Smooth muscle cell (in vitro differentiated cells): Measurements from ENCODE around the gene SORL1-AS1. TPM values are rescaled to one million over a fixed set of nuclear protein-coding genes. Genes with fewer than 3 reads are reported as not detected.

ENCODE experiments used
- DNase-seq: peaks from one replicate; lab custom pipeline; 2025; ENCODE audit not compliant: unreplicated experiment; lab: John Stamatoyannopoulos, UW
- H2AFZ ChIP-seq: fragments of 200-600 bp; sonication (generic); 2 replicates; pipeline ENCODE4 v1.6.0; 2016; ENCODE audit warnings: antibody characterized with exemption, low read depth, mild to moderate bottlenecking
- H3F3A ChIP-seq: fragments of 200-600 bp; sonication (generic); 2 replicates; pipeline ENCODE4 v1.6.0; 2017; ENCODE audit warnings: antibody characterized with exemption, low read depth
- H3K27ac ChIP-seq: fragments of 200-600 bp; sonication (generic); 2 replicates; pipeline ENCODE4 v1.5.1; 2016; ENCODE audit warnings: low read depth, mild to moderate bottlenecking
- H3K27me3 ChIP-seq: fragments of 200-600 bp; sonication (generic); 2 replicates; pipeline ENCODE4 v1.6.1; 2016; ENCODE audit warnings: low read depth, mild to moderate bottlenecking
- H3K36me3 ChIP-seq: fragments of 200-600 bp; sonication (generic); 2 replicates; pipeline ENCODE4 v1.5.1; 2016; ENCODE audit warnings: low read depth
- H3K4me1 ChIP-seq: fragments of 200-600 bp; sonication (generic); 2 replicates; pipeline ENCODE4 v1.5.1; 2016; ENCODE audit warnings: low read depth
- H3K4me2 ChIP-seq: fragments of 200-600 bp; sonication (generic); 2 replicates; pipeline ENCODE4 v1.6.0; 2016; ENCODE audit warnings: mild to moderate bottlenecking
- H3K4me3 ChIP-seq: fragments of 200-600 bp; sonication (generic); 2 replicates; pipeline ENCODE4 v1.5.1; 2016; ENCODE audit warnings: mild to moderate bottlenecking
- H3K79me2 ChIP-seq: fragments of 200-600 bp; sonication (generic); 2 replicates; pipeline ENCODE4 v1.6.0; 2016; ENCODE audit warnings: low read depth, mild to moderate bottlenecking
- H3K9ac ChIP-seq: fragments of 200-600 bp; sonication (generic); 2 replicates; pipeline ENCODE4 v1.6.0; 2016; ENCODE audit warnings: low read depth
- H3K9me3 ChIP-seq: fragments of 200-600 bp; sonication (generic); replicated peaks from 2 replicates; pipeline ENCODE4 v1.5.1; 2016; ENCODE audit warnings: low read depth
- H4K20me1 ChIP-seq: fragments of 200-600 bp; sonication (generic); 2 replicates; pipeline ENCODE4 v1.6.0; 2016; ENCODE audit warnings: low read depth
- WGBS: methylation state at CpG from one replicate; pipeline ENCODE4 v1.1.7; 2016; ENCODE audit warnings: low lambda C conversion rate; 5-methylcytosine and 5-hydroxymethylcytosine counted together
- polyA plus RNA-seq: library from polyadenylated mRNA; unstranded; fragments of >200 nt; fragmentation: Nextera tagmentation; extraction: Ambion mirVana; gene quantifications from 2 replicates; pipeline ENCODE4 v1.2.1, GENCODE V29; 2016
- total RNA-seq: library from RNA; depleted of rRNA; stranded (reverse); fragments of >200 nt; gene quantifications from 2 replicates; pipeline ENCODE4 v1.2.3, GENCODE V29; 2014
- TF ChIP-seq, protein P1 (sequence below): fragments of 200-600 bp; sonication (generic); IDR thresholded peaks from 2 replicates; pipeline ENCODE4 v1.5.1; 2017; ENCODE audit warnings: borderline replicate concordance, mild to moderate bottlenecking, antibody characterized with exemption; ENCODE audit not compliant: insufficient read depth, poor library complexity, severe bottlenecking

Gene SORL1-AS1

DNA sequence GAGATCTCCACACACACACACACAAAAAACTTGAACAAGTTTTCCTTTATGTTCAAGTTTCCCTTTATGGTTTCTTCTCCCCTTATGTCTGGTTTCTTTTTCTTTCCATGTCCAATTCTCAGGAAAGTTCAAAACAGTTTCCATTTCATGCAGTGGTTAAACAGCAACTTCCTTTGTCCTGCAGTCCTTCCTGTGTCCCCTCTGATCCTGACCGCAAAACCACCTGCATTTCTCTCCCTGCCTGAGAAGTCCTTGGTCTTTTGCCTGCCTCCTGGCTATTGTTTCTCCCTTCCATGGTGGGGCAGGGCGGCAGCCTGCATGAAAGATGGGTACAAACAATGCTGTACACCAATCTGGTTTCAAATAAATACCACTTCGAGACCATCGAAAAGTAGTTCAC is 58.9 kb downstream of the SORL1-AS1 start:
- no peaks in the 10 kb centered on the region for H3F3A ChIP-seq
- TF ChIP-seq, protein P1, sequence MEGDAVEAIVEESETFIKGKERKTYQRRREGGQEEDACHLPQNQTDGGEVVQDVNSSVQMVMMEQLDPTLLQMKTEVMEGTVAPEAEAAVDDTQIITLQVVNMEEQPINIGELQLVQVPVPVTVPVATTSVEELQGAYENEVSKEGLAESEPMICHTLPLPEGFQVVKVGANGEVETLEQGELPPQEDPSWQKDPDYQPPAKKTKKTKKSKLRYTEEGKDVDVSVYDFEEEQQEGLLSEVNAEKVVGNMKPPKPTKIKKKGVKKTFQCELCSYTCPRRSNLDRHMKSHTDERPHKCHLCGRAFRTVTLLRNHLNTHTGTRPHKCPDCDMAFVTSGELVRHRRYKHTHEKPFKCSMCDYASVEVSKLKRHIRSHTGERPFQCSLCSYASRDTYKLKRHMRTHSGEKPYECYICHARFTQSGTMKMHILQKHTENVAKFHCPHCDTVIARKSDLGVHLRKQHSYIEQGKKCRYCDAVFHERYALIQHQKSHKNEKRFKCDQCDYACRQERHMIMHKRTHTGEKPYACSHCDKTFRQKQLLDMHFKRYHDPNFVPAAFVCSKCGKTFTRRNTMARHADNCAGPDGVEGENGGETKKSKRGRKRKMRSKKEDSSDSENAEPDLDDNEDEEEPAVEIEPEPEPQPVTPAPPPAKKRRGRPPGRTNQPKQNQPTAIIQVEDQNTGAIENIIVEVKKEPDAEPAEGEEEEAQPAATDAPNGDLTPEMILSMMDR, result no peak

DNA sequence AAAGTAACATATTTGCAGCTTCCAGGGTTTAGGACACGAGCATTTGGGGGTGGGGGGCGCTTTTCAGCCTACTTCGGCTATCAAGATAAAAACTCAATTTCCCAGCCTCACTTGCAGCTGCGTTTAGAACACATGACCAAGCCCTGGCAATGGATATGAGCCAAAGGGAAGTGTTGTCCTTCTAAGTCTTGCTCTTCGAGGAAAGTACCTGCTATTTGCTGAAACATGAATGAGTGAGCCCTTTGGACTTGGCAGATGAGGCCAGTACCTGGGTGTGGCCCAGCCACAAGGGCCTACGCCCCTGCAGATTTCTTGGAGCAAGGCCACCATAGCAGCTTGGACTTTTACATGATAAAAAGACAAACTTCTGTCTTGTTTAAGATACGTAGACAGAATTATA is 60.9 kb downstream of the SORL1-AS1 start:
- Histone ChIP-seq H3K9me3 (no peaks in the 10 kb centered on the region), H3K4me3 (no peak overlapping the region), H3K79me2 (no peaks in the 10 kb centered on the region), H3K4me1 (no peaks in the 10 kb centered on the region), H2AFZ (no peak overlapping the region), H4K20me1 (no peaks in the 10 kb centered on the region), H3K4me2 (no peak overlapping the region), H3K27ac (no peak overlapping the region), H3K27me3 (no peaks in the 10 kb centered on the region), H3K9ac (no peak overlapping the region), H3F3A (no peaks in the 10 kb centered on the region), H3K36me3 (no peaks in the 10 kb centered on the region)
- DNase-seq, result no peak
- TF ChIP-seq, protein P1, result no peak
- WGBS, result 88% methylated on average over 7 of the region's 7 CpGs

More for the DNA sequence above, 58.9 kb downstream of the SORL1-AS1 start:
- Histone ChIP-seq H3K27ac (no peak overlapping the region), H3K4me1 (no peaks in the 10 kb centered on the region), H3K9ac (no peak overlapping the region), H3K4me2 (no peak overlapping the region), H2AFZ (no peak overlapping the region), H3K9me3 (no peaks in the 10 kb centered on the region), H4K20me1 (no peaks in the 10 kb centered on the region), H3K4me3 (no peak overlapping the region), H3K27me3 (no peaks in the 10 kb centered on the region), H3K36me3 (no peaks in the 10 kb centered on the region), H3K79me2 (no peaks in the 10 kb centered on the region)
- 94% methylated on average over 4 of the region's 4 CpGs for WGBS
- no peak for DNase-seq

DNA sequence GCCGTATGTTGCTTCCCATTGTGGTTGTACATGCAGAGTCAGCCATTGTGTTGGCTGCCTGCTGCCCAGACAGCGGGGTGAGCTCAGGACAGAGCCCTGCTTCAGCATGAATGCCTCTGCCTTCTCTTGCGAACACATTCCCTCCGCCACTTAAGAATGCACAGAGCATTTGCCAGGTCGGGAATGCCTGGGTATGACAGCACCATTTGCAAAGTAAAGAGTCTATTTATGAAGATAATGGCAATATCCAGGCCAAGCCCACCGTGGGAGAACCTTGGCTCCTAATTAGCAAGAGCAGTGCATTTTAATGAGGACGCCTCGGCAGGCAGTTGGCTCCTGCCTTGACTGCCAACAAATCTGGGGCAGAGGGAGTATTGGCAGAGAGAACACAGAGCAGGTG is 63.1 kb downstream of the SORL1-AS1 start:
- 52% methylated on average over 8 of the region's 8 CpGs for whole genome bisulfite sequencing
- H3K79me2 ChIP-seq, result no peaks in the 10 kb centered on the region
- H3K27me3 ChIP-seq, result no peaks in the 10 kb centered on the region
- H3K4me2 ChIP-seq, result no peak overlapping the region
- no peak overlapping the region for H3K9ac ChIP-seq
- H3F3A ChIP-seq, result no peaks in the 10 kb centered on the region
- no peak for DNase-seq
- H3K9me3 ChIP-seq, result no peaks in the 10 kb centered on the region
- H3K4me3 ChIP-seq, result no peak overlapping the region
- H3K36me3 ChIP-seq, result no peaks in the 10 kb centered on the region
- no peaks in the 10 kb centered on the region for H4K20me1 ChIP-seq
- H3K27ac ChIP-seq, result no peak overlapping the region
- H3K4me1 ChIP-seq, result no peaks in the 10 kb centered on the region
- TF ChIP-seq, protein P1, result no peak
- no peak overlapping the region for H2AFZ ChIP-seq

Other genes starting within 250 kb of the SORL1-AS1 start
- 138 and 168 TPM in 2 replicates for gene SC5D, start 160.2 kb downstream of the SORL1-AS1 start, total RNA-seq
- 59.5 and 73.1 TPM in 2 replicates for gene SC5D, start 160.2 kb downstream of the SORL1-AS1 start, polyA plus RNA-seq
- 5.8 and 6.0 TPM in 2 replicates for gene SORL1, start 653 bp downstream of the SORL1-AS1 start, total RNA-seq
- 1.2 and 2.0 TPM in 2 replicates for gene SORL1, start 653 bp downstream of the SORL1-AS1 start, polyA plus RNA-seq